Ureter (tissue), 1 donor: ENCODE results near the gene TMC3. TPM values are rescaled to one million over a fixed set of nuclear protein-coding genes. Genes with fewer than 3 reads are reported as not detected.
"Not testable (repeated sequence)": the region's sequence is repeated elsewhere in the genome, so short reads cannot be mapped to it uniquely, and the experiment has no call there.

Source experiments
- DNase-seq: peaks from one replicate; pipeline ENCODE4 v3.0.0-alpha.2; 2020; ENCODE audit warnings: low spot score
- total RNA-seq: library from RNA; stranded (reverse); gene quantifications from one replicate; pipeline ENCODE4 v1.2.4, GENCODE V29; 2023
- donor health status: DM: yes; HTN: yes; CAD: no.

TMC3 gene
- total RNA-seq, 1 donor from 2014 or later = 1.4 TPM

- no peak for DNase-seq
These were observed 11.1 kb upstream of the TMC3 start for GRCh38 chr15:81384891-81385720.

- no peak for DNase-seq
These were observed 7.7 kb upstream of the TMC3 start for GRCh38 chr15:81381720-81382119.

- no peak for DNase-seq
These were observed 6.7 kb upstream of the TMC3 start for GRCh38 chr15:81380668-81381067.

- DNase-seq = no peak
These were observed 6.2 kb upstream of the TMC3 start for GRCh38 chr15:81380203-81380602.

GRCh38 chr15:81379269-81379668 lies 5.3 kb upstream of the TMC3 start:
- no peak for DNase-seq

- no peak for DNase-seq
These were observed 4.4 kb upstream of the TMC3 start for GRCh38 chr15:81378443-81378842.

GRCh38 chr15:81377871-81378270 lies 3.9 kb upstream of the TMC3 start:
- DNase-seq = no peak

GRCh38 chr15:81376231-81376630 lies 2.2 kb upstream of the TMC3 start:
- DNase-seq = no peak

GRCh38 chr15:81375461-81375860 lies 1.4 kb upstream of the TMC3 start:
- no peak for DNase-seq

GRCh38 chr15:81373176-81373575 lies 837 bp downstream of the TMC3 start:
- DNase-seq = no peak

GRCh38 chr15:81372575-81372974 lies 1.4 kb downstream of the TMC3 start:
- no peak for DNase-seq

- no peak for DNase-seq
These were observed 10.1 kb downstream of the TMC3 start for GRCh38 chr15:81363718-81364500.

GRCh38 chr15:81363276-81363675 lies 10.7 kb downstream of the TMC3 start:
- no peak for DNase-seq

GRCh38 chr15:81362790-81363189 lies 11.2 kb downstream of the TMC3 start:
- DNase-seq = no peak

GRCh38 chr15:81361891-81362290 lies 12.1 kb downstream of the TMC3 start:
- DNase-seq = no peak

- no peak for DNase-seq
These were observed 13.5 kb downstream of the TMC3 start for GRCh38 chr15:81360491-81360890.

GRCh38 chr15:81358248-81358647 lies 15.8 kb downstream of the TMC3 start:
- DNase-seq = no peak

- no peak for DNase-seq
These were observed 16.8 kb downstream of the TMC3 start for GRCh38 chr15:81357180-81357686.

- no peak for DNase-seq
These were observed 17.8 kb downstream of the TMC3 start for GRCh38 chr15:81356252-81356651.

GRCh38 chr15:81351651-81352050 lies 22.4 kb downstream of the TMC3 start:
- no peak for DNase-seq

GRCh38 chr15:81349271-81349670 lies 24.7 kb downstream of the TMC3 start:
- no peak for DNase-seq

GRCh38 chr15:81348691-81349090 lies 25.3 kb downstream of the TMC3 start:
- DNase-seq = not testable (repeated sequence)

- no peak for DNase-seq
These were observed 26.1 kb downstream of the TMC3 start for GRCh38 chr15:81347910-81348309.
